ENCODE data around the gene KLF5. TPM values are rescaled to one million over a fixed set of nuclear protein-coding genes. Genes with fewer than 3 reads are reported as not detected.
A peak's percentile ranks its signal among the peaks of the same experiment; 100 is the strongest.

The KLF5 gene
- total RNA-seq, 1 experiment from 2014 or later = 59.2 TPM

DNA sequence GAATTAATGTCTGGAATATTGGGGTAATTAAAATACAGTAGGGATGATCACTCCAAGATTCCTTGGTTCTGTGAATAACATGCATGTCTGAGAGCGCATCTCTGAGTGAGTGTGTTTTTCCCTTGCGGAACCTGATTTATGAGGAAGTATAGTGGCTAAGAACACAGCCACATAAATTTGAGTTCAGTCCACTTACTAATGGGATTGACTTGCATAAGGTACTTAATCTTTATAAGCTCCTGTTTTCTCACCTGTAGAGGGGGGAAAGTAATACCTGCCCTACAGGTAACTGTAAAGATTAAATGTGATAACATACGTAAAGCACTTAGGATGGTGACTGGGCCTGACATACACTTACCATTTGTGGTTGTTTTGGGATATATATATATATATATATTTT is 60.8 kb downstream of the KLF5 start:
- POLR2A ChIA-PET = no interaction called here
- no peak for TF ChIP-seq ATF3 (IDR thresholded peaks at IDR 0.05)
- TF ChIP-seq FOSL1 (IDR thresholded peaks at IDR 0.05; ENCODE audit: low read depth) = no peak
- H3K9me2 ChIP-seq (ENCODE audit: insufficient read depth) = no peaks in the 10 kb centered on the region
- H3K4me3 ChIP-seq (replicated peaks in 1 of 2; ENCODE audit: low read depth in 1 of 2, low read length in 2 of 2) = no peak overlapping the region
- RAD21 ChIA-PET (ENCODE audit: low non-redundant PET in 1 of 2, low total read pairs in 2 of 2, uncharacterized antibody in 2 of 2, unreplicated experiment in 2 of 2) = no interaction called here
- H3K9ac ChIP-seq (ENCODE audit: low read length) = no peak overlapping the region
- no peak overlapping the region for H3K4me2 ChIP-seq (ENCODE audit: low read length)
- CTCF ChIA-PET = no interaction called here
- H3K27me3 ChIP-seq (ENCODE audit: insufficient read depth, low read length) = no peaks in the 10 kb centered on the region
- peaks cover 15 to 23% of the 10 kb centered on the region in 2 experiments; a peak in 3 of 4 replicates for H3K4me1 ChIP-seq (ENCODE audit: control insufficient read depth in 1 of 2, insufficient read depth in 2 of 2, low read length in 2 of 2)
- no peak for DNase-seq (ENCODE audit: low read depth, low spot score)
- no peaks in the 10 kb centered on the region for H3K9me3 ChIP-seq (ENCODE audit: control insufficient read depth in 1 of 2, insufficient read depth in 1 of 2, low read depth in 1 of 2, low read length in 2 of 2)
- no peaks in the 10 kb centered on the region for H3K79me2 ChIP-seq (ENCODE audit: insufficient read depth, low read length)
- peak overlapping the region; percentile 65 for H2AFZ ChIP-seq (ENCODE audit: low read depth, low read length, poor library complexity, severe bottlenecking)
- no peak for ATAC-seq
- no TSS peak for BruUV-seq (replicated peaks)
- no peaks in the 10 kb centered on the region for H3K36me3 ChIP-seq (ENCODE audit: control insufficient read depth in 1 of 2, insufficient read depth in 2 of 2, low read length in 2 of 2)
- no peaks in the 10 kb centered on the region for H4K20me1 ChIP-seq (ENCODE audit: insufficient read depth)
- intact Hi-C loops (cut with micrococcal nuclease) = no loop called here
- H3K27ac ChIP-seq (ENCODE audit: low read depth, low read length) = no peak overlapping the region

All from HCT116 (cell line).